HG03097 (cell line): ENCODE data around the gene UGT1A5.
"Not testable (repeated sequence)": the region's sequence is repeated elsewhere in the genome, so short reads cannot be mapped to it uniquely, and the experiment has no call there.

Experiments used
- ATAC-seq: cut with Tn5 transposase; IDR thresholded peaks from one replicate; pipeline ENCODE4 v1.9.1; 2021; ENCODE audit not compliant: unreplicated experiment, low FRiP score

UGT1A5 gene

DNA sequence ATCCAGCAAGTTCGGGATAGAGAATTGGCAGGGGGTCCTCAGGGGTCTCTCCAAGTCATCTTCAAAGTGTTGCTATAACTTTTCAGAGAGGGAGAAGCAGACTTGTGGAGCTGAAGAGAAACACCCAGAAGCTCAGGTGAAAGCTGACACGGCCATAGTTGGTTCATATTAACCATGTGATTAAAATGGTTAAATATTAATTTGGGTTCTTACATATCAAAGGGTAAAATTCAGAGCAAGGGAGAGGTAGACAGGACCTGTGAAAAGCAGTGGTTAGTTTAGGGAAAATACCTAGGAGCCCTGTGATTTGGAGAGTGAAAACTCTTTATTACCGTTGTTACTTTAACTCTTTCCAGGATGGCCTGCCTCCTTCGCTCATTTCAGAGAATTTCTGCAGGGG lies 20.1 kb upstream of the UGT1A5 start, which contains the start of gene UGT1A6:
TSS of gene UGT1A6 (plus strand) at position 243 of the 400 bp plus-strand sequence. CDS start at position 358, 115 bp downstream.
- no peak for ATAC-seq

DNA sequence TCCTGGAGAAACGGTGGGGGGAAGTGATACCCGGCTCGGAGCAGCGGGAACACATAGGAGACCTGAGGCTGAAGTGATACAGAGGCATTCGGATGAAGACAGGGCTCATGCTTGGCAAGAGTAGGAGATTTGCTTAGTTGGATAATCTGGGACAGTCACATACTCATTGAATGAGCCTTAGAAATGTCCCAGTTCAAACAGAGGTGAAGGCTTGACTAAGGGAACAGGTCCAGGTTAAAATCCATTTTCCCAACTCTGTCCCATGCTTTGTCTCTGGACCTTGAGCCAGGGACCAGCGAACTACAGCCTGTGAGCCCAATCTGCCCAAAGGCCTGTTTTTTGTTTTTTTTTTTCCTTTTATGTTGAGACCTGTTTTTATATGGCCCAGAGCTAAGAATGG lies 18.7 kb upstream of the UGT1A5 start:
- no peak for ATAC-seq

DNA sequence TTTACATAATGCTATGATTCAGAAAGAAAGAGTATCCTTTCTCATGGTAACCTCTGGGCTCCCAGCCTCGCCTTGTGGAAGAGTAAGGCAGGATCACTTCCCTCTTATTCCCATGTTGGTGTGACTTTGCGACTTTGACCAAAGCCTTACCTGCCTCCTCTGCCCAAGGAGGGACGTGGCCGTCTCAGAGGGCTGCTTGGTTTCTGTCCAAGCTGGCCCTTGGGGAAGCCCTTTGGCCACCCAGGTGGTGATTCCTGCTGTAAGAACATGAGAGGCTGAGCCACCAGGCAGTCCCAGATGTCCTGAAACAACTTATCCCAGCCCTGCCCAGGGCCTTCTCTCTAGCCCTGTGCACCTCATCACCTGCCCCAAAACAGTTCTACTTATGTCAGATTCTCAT lies 14.0 kb upstream of the UGT1A5 start:
- no peak for ATAC-seq

DNA sequence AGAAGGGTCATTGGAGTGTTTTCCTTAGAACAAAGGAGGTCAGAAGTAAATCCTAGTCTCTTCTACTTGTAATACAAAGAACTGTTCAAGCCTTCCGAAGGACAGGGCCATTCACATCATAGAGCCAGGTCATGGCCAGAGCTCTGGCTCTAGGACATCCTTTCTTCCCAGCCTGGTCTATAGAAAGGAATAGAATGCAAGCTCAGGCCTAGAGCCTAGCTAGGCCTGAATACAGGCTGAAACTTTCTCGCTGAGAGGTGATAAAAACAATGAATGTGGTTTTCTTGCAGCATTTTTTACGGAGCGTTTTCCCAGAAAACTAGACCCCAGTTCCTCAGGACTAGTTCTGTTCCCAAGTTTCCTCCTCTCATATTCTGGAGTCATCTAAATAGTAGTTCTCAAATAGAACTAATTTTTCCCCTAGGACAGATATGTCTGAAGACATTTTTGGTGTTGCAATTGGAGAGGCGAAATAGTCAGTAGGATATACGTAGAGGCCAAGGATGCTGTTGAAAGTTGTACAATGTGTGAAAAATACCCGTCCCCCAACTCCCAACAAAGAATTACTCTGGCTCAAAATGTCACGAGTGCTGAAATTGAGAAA lies 13.2 kb upstream of the UGT1A5 start:
- no peak for ATAC-seq

DNA sequence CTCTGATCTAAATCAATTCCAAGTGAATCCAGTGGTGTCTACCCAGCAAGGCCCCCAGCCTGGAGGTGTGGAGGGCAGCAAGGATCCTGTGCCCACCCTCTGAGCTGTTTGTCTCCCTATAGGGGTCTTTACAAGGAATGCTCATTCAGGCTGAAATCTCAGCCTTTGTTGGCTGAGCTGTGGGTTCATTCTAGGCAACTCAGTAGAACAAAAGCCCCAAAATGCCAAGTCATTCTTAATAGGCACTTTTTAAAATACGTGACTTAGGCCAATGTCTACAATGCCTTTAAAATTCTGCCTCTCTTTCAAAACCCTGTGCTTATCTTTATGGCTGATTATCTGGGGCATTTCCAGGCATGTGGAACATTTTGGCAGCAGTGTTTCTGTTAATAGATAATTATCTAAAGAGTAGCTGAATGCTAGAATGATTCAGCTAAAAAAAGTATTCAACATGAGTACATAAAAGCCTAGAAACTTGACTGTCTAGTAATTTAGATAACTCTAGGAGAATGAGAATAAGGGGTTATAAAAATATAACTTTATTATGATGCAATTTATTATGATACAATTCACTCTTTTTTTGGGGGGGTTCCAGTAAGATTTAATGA lies 12.6 kb upstream of the UGT1A5 start:
- ATAC-seq = no peak

DNA sequence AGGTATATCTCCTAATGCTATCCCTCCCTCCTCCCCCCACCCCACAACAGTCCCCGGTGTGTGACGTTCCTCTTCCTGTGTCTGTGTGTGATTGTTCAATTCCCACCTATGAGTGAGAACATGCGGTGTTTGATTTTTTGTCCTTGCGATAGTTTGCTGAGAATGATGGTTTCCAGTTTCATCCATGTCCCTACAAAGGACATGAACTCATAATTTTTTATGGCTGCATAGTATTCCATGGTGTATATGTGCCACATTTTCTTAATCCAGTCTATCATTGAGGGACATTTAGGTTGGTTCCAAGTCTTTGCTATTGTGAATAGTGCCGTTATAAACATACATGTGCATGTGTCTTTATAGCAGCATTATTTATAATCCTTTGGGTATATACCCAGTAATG lies 11.9 kb upstream of the UGT1A5 start:
- ATAC-seq = not testable (repeated sequence)

DNA sequence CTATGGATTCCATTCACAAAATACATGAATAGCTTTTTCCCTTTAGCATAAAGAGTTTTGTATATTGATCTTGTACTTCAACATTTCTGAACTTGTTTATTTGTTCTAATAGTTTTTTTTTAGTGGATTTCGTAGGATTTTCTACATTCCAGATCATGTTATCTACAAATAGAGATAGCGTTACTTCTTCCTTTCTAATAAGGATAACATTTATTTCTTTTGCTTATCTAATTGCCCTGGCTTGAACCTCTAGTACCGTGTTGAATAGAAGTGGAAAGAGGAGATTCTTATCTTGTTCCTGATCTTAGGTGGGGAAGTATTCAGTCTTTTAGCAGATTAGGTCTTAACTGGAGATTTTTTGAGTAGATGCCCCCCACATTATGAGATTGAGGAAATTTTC lies 10.5 kb upstream of the UGT1A5 start:
- ATAC-seq = no peak

DNA sequence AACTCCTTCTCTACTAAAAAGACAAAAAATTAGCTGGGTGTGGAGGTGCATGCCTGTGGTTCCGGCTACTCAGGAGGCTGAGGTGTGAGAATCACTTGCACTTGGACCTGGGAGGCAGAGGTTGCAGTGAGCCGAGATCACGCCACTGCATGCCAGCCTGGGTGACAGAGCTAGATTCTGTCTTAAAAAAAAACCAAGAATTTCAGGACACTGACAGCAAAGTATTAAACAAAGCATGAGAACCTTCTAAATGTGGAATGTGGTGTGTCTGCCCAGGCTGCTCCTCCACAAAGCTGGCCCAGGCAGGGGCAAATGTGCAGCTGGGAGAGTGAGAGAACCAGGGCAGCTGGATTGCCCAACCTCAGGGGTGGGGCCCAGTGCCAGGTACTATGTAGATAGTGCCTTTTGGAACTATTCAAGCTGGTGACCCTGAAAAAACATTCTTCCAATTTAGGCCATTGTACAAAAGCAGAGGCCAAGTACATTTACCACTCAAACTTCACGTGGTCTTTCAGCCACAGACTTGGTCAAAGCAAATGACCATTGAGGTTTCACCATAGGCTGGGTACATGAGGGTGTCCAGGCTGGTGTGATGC lies 6.7 kb upstream of the UGT1A5 start:
- no peak for ATAC-seq

DNA sequence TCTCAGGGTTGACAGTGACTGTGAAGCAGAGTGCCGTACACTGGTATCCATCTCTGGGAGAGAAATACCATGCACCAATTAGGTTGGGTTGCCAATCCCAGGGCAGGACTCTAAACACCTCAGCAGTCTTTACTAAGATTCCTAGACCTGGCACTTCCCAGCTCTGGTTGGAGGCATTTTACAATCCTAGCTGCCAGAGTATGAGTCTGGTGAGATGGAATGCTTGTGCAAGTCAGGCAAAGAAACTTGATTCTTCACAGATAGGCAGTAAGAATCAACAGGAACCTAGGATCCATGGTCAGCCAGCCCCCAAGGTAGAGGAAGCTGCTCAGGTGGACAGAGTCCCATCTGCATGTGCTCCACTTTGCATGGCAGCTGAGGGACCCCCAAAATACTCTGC lies 6.0 kb upstream of the UGT1A5 start:
- no peak for ATAC-seq

DNA sequence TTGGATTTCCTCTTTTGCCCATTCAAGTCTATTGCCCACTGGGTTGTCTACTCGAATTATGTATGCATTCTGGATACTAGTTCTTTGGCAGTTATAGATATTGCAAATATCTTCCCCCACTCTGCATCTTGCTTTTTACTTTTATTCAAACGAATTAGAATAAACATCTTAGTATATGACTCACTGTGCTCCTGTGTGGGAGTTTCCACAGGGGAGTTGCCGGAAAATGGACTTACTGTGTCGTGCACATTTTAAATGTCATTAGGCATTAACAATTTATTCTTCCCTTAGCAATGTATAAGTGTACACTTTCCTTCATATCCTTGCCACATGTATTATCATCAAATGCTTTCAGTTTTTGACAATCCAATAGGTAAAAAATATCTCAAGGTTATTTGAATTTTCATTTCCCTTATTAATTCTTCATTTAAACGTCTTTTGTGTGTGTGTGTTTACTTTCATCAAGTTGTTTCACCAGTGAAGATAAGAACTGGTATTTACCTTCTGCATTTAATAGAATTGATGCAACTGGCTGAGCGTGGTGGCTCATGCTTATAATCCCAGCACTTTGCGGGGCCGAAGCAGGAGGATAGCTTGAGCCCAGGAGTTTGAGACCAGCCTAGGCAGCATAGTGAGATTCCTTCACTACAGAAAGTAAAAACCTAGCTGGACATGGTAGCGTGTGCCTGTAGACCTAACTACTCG lies 4.6 kb upstream of the UGT1A5 start:
- no peak for ATAC-seq

DNA sequence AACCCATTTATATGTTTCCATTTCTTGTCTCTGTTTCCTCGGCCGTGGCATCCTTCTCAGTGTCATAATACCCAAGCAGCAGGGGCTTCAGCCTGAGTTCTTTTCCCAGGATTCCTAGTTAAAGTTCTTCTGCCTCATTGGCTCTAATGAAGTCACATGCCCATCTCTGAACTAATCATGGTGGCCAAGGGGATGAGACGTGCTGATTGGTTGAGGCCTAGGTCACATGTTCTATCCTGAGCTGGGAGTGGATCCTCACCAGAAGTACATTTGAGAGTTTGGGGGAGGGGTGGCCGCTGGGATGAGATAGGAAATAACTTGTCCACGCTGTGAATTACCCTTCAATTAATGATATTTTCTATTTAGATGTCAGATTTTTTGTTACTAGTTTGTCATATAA lies 3.8 kb upstream of the UGT1A5 start:
- ATAC-seq = no peak

DNA sequence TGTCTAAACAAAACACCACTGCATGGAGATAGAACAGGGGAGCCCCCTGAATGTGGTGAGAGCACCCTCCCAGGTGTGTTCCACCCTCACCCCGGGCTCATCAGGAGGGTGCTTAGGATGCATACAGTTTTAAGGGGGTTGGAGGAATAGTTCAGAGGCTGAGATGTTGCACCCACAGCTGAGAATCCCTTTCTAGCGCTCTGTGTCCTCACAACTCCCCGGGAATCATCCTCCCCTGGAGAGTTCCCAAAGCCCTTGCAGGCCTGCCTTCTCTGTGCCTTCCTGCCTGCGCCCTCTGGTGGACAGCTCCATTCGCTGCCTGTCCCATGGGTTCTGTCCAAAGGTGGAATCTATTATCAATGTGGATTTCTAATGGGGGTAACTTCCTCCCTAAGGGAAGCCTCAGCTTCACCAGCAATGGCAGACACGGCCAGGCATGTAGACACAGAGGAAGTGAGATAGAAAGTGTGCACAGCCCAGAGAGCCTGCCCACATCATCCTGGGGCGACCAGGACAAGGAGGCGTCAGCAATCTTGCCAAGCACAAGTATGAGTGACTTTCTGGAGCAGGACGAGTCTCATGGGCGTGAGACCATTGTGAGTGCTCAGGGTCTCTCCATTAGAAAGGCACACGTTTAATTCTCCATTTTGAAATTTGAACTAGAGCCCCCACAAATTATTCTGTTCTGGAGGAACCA lies 1.2 kb upstream of the UGT1A5 start:
- ATAC-seq = no peak

DNA sequence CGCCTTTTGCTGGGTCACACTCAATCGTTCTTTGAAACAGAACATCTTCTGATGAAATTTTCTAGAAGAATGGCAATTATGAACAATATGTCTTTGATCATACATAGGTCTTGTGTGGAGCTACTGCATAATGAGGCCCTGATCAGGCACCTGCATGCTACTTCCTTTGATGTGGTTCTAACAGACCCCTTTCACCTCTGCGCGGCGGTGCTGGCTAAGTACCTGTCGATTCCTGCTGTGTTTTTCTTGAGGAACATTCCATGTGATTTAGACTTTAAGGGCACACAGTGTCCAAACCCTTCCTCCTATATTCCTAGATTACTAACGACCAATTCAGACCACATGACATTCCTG lies 532 bp downstream of the UGT1A5 start:
- ATAC-seq = no peak

DNA sequence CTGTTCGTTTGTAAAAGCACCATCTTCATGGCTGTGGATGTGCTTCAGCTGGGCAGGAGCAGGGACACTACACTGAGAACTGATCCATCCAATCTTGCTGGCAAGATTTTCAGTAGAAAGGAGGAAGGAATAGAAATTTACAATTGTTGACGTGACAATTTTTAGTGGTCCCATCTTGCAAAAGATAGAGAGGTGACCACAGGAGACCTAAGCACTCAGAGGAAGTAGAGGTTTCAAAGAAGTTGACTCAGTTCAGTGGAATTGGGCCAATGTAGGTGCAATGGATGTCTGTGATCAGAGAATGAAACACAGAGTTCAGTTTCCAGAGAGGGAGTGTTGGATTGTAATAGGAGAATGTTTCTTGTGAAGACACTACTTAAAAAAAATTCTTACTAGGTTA lies 1.4 kb downstream of the UGT1A5 start:
- no peak for ATAC-seq

DNA sequence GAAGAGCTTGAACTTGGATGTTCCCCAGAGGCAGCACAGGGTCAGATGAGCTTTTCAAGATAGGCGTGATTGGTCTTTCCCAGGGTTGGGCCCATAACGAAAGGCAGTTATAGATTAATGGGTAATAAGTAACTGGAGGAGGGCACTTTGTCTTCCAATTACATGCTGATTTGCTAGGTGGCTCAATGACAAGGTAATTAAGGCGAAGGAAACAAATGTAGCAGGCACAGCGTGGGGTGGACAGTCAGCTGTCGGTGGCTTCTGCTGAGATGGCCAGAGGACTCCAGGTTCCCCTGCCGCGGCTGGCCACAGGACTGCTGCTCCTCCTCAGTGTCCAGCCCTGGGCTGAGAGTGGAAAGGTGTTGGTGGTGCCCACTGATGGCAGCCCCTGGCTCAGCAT lies 5.8 kb downstream of the UGT1A5 start, which contains the start of gene UGT1A4:
TSS of gene UGT1A4 (plus strand) at position 185 of the 400 bp plus-strand sequence. CDS start at position 270, 85 bp downstream.
- no peak for ATAC-seq

DNA sequence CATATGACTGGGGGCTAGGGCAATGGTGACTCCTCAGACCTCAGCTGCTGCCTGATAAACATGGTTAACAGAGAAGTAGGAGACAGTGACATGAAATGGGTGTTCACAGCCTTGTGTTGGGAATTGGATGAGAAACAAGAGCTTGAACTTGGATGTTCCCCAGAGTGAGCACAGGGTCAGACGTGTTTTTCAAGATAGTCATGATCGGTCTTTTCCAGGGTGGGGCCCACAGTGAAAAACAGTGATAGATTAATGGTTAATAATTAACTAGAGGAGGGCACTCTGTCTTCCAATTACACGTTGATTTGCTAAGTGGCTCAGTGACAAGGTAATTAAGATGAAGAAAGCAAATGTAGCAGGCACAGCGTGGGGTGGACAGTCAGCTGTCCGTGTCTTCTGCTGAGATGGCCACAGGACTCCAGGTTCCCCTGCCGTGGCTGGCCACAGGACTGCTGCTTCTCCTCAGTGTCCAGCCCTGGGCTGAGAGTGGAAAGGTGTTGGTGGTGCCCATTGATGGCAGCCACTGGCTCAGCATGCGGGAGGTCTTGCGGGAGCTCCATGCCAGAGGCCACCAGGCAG lies 16.1 kb downstream of the UGT1A5 start, which contains the start of gene UGT1A3:
TSS of gene UGT1A3 (plus strand) at position 320 of the 579 bp plus-strand sequence. CDS start at position 405, 85 bp downstream.
- no peak for ATAC-seq

DNA sequence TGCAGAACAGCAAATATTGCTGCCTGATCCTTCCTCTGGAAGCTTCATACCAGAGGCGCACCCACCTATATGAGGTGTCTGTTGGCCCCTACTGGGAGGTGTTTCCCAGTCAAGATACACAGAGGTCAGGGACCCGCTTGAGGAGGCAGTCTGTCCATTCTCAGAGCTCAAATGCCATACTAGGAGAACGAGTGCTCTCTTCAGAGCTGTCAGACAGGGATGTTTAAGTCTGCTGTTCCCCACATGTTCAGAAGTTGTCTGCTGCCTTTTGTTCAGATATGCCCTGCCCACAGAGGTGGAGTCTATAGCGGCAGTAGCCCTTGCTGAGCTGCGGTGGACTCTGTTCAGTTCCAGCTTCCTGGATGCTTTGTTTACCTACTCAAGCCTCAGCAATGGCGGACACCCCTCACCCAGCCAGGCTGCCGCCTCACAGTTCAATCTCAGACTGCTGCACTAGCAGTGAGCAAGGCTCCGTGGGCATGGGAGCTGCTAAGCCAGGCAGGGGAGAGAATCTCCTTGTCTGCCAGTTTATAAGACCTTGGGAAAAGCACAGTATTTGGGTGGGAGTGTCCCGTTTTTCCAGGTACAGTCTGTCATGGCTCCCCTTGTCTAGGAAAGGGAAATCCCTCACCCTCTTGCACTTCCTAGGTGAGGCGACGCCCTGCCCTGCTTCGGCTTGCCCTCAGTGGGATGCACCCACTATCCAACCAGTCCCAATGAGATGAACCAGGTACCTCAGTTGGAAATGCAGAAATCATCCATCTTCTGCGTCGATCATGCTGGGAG lies 24.4 kb downstream of the UGT1A5 start:
- not testable (repeated sequence) for ATAC-seq

DNA sequence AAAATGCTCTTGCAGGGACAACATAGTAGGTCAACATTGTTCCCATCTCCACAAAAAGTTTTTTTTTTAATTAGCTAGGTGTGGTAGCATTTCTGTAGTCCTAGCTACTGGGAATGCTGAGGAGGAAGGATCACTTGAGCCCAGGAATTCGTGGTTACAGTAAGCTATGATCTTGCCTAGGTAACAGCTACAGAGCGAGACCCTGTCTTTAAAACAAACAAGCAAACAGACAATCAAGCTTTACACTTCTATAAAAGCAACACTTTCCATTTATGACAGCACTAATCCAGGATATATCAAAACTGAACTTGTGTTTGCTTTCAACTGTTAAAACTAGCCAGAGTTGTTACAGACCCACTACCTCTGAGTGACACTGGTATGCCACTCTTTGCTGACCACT lies 28.2 kb downstream of the UGT1A5 start:
- no peak for ATAC-seq

DNA sequence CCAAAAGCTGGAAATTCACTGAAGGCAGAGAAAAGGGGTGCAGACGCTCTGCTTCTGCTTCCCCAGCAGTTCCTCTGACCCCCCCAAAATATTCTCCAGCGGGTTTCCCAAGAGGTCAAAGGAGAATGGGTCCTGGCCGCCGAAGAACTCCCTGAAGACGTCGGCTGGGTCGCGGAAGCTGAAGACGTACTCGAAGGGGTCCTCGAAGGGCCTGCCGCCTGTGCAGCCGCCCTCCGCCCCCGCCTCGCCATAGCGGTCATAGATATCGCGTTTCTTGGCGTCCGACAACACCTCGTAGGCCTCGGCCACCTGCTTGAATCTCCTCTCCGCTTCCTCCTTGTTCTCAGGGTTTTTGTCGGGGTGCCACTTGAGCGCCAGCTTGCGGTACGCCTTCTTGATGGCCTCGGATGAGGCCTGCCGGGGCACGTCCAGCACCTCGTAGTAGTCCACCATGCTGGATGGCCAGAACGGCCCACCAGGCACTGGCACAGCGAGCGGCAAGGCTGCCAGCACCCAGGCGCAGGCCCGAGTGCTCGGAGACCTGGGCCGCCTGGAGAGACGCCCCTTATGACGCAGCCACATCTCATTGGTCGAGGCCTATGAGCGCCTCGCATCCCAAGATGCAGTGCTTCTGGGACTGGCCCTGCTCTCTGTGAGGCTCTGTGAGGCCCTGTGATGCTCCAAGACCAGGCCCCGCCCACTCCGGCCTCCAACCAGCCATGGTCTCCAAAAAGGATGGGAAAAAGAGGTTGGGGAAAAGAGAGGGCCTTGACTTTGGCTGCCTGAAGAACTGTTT lies 31.0 kb downstream of the UGT1A5 start:
- no peak for ATAC-seq
